ENCODE results near the gene ZNF70. TPM values are rescaled to one million over a fixed set of nuclear protein-coding genes. Genes with fewer than 3 reads are reported as not detected.
A peak's percentile ranks its signal among the peaks of the same experiment; 100 is the strongest.

ZNF70 gene
- 3.8 TPM for polyA plus RNA-seq (2013, experiment 1 of 2; ENCODE audit: insufficient read length)
- 3.7 TPM for polyA plus RNA-seq (2013, experiment 2 of 2; ENCODE audit: insufficient read length)

DNA sequence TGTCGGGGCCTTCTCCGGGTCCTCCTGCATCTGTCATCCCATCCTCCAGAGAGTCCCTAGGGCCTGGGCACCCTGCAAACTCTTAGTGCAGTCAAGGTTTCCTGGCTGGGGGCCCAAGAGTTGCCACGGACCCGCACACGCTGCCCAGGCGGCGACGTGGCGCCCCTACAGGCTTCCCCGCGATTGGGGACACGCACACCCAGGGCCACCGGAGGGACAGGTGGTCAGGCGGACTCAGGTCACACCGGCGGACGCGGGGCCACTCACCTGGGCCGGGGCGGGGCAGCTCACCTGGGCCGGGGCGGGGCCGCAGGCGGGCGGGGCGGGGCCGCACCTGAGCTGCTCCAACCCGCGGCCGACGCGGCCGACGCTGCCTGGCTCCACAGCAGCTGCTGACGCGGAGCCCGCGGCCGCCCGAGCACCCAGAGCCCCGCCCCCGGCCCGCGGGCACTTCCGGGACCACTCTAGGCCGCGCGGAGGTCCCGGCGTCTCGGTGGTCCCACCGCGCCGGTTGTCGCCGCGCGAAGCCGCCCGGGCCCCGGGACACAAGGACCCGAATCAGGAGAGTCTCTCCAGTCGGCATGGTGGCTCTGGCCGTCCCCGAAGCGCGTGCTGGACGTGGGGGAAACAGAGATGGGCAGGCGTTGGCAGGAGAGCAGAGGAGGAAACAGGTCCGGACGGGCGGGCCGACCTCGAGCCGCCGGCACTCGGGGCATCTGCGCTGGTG, at the start of gene ZNF70:
ZNF70 (minus strand) TSS at position 399 of the 727 bp plus-strand sequence. CDS start 5,972 bp downstream, outside the sequence.
- DNase-seq, result peak; percentile 82

DNA sequence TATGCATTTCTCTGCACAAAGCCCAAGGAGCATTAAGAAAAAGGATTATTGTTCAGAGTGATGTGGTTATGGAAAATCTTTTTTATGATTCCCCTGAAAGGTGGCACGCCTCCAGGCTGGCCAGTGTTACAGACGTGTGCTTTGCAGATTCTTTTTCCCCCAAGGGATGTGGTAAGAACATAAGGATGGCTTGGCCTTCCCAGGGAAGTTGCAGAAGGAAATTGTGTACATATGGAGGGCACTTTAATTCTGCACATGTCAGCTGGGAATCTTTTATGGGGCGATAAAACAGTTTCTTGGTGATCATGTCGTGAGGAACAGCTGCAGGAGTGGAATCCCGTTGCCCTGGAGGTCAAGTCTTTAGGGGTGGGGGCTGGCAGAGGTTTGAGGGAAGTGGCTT, 45.5 kb upstream of the ZNF70 start:
- DNase-seq, result peak; percentile 72

DNA sequence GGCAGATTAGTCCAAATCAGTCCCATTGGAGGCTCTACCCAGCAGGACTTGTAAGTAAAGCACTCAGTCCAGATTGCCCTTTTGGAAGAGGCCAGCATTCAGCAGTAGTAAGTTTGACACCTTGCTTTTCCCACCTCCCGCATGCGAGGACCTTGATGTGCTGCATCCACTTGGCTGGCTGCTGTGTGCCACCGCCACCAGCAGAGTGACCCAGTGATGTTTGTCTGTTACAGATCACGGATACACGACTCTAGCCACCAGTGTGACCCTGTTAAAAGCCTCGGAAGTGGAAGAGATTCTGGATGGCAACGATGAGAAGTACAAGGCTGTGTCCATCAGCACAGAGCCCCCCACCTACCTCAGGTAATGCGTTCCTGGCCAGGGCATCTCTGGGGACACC, 42.4 kb upstream of the ZNF70 start:
- no peak for DNase-seq

DNA sequence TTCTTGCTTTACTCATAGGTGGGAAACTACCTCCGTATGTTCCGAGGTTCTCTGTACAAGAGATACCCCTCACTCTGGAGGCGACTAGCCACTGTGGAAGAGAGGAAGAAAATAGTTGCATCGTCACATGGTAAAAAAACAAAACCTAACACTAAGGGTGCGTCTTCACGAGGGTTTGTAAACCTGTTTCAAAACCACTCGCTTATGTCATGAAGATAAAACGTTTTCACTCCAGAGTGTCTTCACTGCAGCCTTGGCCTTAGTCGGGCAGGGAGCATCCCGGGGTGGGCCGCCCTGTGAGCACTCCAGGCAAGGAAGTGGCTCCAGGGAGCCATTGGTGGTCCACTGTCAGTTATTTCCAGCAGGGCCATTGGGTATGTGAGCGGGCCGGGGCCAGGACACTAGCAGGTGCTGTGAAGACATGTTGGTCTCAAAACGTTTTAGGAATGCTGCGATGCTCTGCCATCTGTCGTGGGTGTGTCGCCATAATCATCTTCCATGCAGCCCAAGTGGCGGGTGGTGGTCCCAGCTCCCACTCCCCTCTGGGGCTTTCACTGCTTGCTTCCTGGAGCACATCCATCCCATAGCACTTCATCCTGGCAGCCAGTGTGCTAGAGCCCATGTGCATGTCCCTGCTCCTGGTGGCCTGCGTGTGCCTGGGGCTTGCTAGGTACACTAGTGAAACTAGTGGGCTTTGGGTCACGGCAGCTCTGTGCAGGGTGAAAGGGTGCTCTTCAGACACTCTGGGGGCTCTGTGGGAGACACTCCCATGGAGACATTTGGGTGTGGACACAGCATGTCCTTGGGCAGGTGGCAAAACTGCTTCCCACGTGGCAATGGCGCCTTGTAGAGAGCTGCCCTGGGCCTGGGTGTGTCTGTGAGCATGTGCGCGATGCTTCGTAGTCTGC, 41.1 kb upstream of the ZNF70 start:
- no peak for DNase-seq

DNA sequence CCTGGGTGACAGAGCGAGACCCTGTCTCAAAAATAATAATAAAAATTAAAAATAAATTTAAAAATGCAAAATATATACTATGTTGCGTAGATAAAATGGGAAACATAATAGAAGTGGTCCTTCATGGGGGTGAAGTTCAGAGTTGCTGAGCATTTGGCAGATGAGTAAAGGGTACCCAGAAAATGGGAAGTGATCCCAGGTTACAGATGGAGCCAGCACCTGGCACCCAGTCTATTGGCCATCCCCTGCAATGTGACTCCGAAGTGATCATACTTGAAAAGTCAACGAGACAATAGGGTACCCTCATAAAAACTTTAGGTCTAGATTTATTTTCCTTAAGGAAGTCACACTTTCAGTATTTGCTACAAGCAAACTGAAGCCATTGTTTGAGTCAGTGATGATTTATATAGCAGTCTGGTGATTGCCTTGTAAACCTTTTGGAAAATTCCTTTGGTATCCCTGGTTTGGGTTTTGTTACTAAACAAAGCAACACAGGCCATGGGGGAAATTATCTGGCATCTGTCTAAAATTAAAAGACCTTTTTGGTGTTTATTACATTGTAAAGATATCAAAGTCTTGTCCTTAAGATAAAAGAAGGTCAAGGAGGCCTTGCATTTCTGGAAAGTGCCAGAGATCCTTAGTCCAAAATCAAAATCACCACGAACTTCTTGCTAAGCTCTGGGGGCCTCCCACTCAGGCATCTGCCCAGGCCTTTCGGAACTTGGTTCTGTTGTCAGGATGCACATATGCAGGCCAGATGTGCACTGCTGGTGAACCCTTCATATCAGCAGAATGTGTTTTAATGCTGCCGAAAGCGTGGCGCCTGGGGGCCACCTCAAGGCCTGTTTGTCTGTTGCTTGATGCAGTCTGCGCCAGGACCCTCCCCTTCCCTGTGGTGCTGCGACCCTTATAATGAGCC, 40.2 kb upstream of the ZNF70 start:
- DNase-seq, result peak; percentile 77

DNA sequence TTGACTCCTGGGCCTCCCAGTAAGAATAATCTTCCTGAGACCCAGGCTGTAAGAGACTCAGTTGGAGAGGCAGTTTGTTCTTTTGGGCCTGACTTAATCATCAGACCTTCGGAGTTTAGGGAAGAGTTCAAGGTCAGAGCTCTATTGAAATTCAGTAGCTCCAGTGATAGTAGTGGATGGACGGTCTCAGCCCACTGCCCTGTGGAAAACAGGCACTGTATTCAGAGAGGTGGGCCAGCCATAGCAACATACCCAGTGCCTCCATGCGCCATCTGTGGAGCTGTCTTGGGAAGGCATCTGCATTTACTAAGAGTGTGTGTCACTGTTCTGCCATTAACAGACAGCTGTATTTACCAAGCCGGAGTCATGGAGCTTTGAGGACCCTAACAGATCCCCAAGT, 38.7 kb upstream of the ZNF70 start:
- DNase-seq, result no peak

DNA sequence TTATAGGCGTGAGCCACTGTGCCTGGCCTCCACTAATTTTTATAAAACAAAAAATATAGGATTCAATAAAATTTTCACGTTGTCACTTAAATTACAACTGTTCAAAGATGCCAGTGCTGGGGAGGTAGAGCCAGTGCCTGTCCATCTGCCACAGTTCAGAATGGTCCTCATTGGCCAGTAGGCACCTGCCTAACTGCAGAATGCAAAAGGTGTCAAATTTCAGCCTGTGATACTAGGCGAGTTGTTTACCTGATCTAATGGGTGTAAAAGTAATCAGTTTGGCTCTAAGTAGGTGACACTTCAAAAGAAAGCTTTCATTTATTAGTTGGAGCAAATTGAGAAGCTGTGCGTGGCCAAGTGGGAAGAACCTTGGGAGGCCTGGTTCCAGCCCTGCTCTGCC, 38.2 kb upstream of the ZNF70 start:
- no peak for DNase-seq

DNA sequence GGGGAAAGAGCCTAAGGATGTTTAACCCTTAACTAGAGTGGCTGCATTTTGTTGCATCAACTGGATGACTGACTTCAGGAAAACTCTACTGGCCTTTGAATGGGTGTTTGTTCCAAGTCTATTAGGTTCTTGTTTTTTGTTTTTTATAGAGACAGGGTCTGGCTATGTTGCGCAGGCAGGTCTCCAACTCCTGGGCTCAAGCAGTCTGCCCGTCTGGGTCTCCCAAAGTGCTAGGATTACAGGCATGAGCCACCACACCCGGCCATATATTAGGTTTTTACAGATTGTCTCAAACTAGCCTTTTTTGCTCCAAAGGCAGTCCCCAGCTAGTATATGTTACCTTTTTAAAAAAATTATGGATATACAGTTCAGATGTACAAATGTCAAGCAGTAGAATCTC, 37.0 kb upstream of the ZNF70 start:
- no peak for DNase-seq

DNA sequence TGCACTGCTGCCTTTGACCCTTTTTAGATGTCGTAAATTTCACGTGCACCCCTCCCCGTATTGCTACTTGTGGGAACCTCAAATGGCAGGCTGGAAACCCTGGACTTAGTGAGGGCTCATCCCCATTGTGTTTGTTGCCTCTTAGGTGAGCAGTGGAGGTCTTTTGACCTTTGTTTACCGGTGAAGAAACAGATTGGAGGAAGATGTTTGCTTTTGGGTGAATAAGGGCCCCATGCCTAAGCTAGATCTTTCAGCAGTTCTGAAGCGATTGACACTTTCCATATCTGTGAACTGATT, 36.6 kb upstream of the ZNF70 start:
- no peak for DNase-seq

DNA sequence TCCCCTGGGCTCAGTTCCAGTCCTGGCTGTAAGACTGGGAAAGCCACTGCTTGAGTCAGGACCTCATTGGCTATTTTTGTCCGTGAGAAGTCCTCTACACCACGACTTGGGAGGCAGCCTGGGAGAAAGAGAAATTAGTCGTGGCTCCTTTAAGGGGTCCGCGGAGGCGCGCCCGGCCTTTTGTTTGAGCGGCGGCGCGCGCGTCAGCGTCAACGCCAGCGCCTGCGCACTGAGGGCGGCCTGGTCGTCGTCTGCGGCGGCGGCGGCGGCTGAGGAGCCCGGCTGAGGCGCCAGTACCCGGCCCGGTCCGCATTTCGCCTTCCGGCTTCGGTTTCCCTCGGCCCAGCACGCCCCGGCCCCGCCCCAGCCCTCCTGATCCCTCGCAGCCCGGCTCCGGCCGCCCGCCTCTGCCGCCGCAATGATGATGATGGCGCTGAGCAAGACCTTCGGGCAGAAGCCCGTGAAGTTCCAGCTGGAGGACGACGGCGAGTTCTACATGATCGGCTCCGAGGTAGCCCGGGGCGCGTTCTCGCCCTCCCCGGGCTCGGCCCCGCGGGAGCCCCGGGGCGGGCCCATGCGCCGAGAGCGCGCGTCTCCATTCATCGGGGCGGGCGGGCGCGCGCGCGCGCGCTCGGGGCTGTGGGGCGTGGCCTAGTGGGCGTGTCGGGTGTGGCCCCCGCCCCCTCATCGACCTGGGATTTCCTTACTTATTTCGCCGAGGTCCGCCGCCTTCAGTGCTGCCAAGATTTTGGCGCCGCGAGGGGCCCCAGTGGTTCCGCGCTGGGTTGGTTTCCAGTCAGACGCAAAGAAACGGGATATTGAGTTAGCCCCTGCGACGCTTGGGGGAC, 36.1 kb upstream of the ZNF70 start, which contains the start of gene SMARCB1:
SMARCB1 (plus strand) TSS at position 215 of the 848 bp plus-strand sequence; CDS start at position 419, 204 bp downstream.
- peak; percentile 91 for DNase-seq

DNA sequence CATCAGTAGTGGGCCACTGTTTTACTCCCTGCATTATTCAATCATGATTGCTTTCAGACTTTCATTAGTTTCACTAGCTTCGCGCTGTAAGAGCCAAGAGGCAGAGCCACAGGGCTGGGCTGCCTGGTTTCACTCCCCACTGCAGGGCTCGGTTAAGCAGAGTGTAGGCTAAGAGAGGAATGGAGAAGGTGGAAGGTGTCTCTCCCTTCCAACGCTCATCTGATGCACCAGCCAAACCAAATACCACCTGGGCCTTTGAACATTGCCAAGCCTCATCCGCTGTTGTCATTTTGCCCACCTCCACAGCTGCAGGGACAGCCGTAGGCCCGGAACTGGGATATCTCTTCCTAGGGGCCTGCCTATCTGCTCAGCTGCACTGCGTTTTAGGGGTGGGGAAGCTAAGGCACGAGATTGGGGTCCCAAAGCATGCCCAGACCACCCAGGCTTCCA, 35.4 kb upstream of the ZNF70 start:
- DNase-seq, result no peak

DNA sequence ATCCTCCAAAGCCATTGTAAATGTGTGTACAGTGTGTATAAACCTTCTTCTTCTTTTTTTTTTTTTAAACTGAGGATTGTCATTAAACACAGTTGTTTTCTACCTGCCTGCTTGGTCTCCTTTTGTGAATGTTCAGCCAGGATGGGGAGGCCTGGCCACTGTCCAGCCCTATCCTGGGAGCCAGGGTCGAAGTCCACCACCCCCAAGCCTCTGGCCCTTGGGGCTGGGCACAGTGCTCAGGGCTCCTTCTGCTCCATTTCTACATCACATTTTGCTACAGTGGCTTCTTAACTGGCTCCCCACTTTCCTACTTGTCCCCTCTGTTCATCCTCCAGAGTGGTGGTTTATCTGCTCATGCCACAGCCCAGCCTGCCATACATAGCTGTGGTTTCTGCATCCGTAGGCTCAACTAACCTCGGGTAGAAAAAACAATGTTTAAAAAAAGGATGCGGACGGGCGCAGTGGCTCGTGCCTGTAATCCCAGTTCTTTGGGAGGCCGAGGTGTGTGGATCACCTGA, 33.4 kb upstream of the ZNF70 start:
- DNase-seq, result no peak

DNA sequence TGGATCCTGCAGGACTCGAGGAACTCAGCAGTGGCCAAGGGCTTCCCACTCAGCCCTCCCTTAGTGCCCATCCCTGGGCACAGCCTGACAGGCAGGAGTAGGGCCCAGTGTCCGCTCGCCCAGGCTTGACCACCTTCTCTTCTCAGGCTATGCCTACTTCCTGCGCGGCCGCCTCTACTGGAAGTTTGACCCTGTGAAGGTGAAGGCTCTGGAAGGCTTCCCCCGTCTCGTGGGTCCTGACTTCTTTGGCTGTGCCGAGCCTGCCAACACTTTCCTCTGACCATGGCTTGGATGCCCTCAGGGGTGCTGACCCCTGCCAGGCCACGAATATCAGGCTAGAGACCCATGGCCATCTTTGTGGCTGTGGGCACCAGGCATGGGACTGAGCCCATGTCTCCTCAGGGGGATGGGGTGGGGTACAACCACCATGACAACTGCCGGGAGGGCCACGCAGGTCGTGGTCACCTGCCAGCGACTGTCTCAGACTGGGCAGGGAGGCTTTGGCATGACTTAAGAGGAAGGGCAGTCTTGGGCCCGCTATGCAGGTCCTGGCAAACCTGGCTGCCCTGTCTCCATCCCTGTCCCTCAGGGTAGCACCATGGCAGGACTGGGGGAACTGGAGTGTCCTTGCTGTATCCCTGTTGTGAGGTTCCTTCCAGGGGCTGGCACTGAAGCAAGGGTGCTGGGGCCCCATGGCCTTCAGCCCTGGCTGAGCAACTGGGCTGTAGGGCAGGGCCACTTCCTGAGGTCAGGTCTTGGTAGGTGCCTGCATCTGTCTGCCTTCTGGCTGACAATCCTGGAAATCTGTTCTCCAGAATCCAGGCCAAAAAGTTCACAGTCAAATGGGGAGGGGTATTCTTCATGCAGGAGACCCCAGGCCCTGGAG, 32.6 kb upstream of the ZNF70 start:
- no peak for DNase-seq

DNA sequence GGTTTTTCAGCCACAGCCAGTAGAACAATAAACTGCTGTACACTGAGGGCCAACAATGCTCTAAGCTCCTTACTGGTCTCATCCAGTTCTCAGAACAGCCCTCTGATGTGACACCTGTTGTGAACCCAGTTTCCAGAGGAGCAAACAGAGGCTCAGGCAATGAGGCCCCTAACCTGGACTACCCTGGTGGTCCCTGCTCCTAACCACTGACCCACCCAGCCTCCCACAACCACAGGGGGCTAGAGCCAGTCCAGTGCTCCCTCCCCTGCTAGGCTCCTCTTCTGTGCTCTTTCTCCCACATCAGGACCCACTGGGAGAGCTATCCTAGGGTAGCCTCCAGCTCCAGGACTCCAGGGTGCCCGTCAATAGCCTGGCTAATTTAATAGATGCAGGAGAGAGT, 31.8 kb upstream of the ZNF70 start:
- no peak for DNase-seq

DNA sequence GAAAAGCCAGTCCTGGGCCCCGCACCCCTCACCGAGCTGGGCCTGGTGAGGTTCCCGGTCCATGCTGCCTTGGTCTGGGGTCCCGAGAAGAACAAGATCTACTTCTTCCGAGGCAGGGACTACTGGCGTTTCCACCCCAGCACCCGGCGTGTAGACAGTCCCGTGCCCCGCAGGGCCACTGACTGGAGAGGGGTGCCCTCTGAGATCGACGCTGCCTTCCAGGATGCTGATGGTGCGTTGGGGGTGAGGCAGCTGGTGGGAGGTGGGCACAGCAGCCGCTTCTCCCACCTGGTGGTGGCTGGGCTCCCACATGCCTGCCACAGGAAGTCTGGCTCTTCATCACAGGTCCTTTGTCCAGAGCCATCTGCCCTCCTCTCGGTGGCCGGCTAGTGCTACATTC, 31.3 kb upstream of the ZNF70 start:
- no peak for DNase-seq

DNA sequence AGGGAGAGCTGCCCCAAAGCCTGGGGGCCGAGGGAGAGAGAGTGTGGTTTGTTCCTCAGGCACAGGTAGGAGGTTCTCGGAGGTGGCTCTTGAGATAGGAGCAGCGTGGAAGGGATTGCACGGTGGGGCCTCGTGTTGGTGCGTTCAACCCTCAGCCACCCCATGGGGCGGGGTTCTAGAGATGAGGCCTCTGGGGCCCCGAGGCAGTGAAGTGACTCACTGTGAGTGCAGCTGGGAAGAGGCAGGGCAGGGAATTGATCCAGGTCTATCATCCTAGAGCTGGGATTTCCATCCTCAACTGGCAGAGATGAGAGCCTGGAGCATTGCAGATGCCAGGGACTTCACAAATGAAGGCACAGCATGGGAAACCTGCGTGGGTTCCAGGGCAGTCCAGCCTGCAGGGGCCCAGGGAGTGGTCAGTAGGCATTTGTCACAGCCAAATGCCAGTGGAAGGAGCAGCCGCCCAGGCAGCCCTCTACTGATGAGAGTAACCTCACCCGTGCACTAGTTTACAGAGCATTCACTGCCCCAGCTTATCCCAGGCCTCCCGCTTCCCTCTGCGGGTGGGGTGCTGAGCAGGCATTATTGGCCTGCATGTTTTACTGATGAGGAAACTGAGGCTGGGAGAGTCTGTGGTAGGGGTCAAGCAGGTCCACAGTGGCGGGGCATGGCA, 30.7 kb upstream of the ZNF70 start:
- DNase-seq, result peak; percentile 60

DNA sequence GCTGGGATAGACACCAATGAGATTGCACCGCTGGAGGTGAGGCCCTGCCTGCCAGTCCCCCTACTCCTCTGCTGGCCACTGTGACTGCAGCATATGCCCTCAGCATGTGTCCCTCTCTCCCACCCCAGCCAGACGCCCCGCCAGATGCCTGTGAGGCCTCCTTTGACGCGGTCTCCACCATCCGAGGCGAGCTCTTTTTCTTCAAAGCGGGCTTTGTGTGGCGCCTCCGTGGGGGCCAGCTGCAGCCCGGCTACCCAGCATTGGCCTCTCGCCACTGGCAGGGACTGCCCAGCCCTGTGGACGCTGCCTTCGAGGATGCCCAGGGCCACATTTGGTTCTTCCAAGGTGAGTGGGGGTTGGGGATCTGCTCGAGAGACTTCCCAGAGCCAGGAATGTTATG, 30.2 kb upstream of the ZNF70 start:
- DNase-seq, result no peak

DNA sequence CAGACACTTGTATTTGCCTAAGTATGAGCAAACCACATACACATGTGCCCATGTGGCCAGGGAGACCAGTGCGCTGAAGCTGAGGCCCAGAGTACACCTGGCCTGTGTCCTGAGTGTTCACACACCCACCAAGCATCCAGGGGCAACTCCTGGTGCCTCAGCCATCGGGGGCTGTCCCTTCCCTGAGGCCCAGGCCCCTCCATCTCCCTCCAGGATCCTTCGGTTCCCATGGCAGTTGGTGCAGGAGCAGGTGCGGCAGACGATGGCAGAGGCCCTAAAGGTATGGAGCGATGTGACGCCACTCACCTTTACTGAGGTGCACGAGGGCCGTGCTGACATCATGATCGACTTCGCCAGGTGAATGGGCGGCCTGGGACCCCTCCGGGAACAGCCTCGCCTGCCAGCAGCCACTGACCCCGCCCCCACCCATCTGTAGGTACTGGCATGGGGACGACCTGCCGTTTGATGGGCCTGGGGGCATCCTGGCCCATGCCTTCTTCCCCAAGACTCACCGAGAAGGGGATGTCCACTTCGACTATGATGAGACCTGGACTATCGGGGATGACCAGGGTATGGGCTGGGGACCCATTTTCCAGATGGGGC, 29.3 kb upstream of the ZNF70 start:
- DNase-seq, result no peak

DNA sequence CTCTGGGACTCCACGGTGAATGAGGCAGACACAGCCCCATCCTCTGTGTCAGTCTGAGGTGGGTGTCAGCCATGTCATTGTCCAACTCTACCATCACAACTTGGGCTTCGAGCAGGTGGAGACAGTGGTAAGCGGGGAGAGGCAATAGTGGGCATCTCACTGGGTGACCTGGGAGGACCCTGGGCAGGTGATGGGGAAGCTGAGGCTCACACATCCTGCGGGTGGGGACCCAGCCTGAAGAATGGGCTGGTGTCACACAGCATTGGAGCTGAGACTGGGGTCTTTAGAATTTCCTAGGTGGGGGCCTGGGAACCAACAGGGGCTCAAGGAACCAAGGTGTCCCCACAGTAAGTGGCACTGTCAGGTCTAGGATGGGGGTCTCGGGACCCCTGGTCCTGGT, 28.8 kb upstream of the ZNF70 start:
- DNase-seq, result no peak

Measured in fibroblast of skin of abdomen (primary cell).